Raji (cell line): ENCODE measurements around the gene ADIRF.

Source experiments
- POLR2A ChIP-seq: IDR thresholded peaks from 2 replicates; pipeline ENCODE4 v1.6.1; 2011; ENCODE audit warnings: low read depth, low read length, control low read depth; ENCODE audit not compliant: insufficient read depth

Gene ADIRF

GRCh38 chr10:86964847-86965190 is 3.5 kb upstream of the ADIRF start:
- TF ChIP-seq POLR2A = no peak

- no peak for TF ChIP-seq POLR2A
Observed at GRCh38 chr10:86965986-86966654, 2.2 kb upstream of the ADIRF start.

DNA sequence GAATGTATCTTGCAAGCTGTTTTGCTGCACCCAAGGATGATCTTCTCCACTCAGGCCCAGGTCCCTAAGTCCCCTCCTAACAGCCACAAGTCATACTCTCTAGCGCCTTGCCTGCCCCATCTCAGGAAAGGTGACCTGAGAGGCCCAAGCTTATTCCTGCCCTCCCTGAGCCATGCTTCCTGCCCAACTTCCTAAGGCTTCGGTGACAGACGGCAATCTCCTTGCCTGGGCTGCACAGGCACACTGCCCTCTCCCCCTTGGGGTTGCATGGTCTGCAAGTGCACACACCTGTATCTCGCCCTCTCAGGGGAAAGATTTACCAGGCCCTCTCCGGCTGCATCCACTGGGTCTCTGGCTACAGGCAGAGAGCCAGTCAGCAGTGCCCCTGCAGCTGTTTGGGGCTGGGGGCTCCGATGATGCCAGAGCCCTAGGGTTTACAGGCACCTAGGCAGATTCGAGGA is 771 bp upstream of the ADIRF start:
- no peak for TF ChIP-seq POLR2A

DNA sequence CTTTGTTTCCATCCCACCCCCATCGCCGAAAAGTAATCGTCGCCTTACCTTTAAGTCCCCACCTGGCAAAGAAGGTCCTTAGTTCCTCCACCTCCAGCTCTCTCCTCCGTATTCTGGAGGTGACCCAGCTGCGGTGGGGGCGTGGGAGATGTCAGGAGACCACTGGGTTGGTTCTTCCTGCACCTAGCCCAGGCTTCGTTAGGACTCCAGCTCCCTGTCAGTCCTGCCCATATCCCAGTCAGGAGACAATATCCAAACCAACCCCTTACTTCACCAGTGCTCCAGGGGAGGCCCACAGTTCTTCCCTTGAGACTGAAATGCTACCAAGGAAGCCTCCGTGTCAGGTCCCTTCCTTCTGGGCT is 693 bp downstream of the ADIRF start:
- TF ChIP-seq POLR2A = no peak

DNA sequence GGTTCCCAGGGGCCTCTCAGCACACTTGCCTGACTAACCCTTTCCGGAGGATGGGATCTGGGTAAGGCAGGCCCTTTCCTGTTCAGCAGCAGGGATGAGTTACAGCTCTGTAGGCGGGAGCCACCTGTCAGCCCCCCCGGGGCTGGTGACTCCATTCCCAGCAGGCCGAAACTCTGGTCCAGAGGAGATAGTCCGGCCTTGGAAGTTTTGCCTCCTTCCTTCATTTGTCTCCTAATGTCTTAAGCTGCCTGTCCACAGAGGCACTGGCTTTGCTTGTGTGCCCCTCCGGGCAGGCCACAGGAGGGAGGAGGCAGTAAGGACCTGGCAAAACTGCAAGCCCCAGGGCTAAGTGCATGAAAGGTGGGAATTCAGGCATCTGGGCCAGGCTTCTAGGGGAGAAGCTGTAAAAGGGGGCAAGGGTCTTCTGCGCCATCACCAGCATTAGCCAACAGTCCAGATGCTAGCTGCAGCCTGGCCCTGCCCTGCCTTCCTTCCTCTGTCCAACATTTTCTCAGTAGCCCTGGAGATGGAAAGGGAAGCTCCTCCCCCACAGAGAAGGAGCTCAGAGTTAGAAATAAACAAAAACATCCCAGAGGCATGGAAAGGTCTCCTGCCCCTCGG is 1.2 kb downstream of the ADIRF start:
- no peak for TF ChIP-seq POLR2A

- no peak for TF ChIP-seq POLR2A
Observed at GRCh38 chr10:86970162-86970981, 2.1 kb downstream of the ADIRF start.

- TF ChIP-seq POLR2A = no peak
Observed at GRCh38 chr10:86970982-86971231, 2.6 kb downstream of the ADIRF start.

GRCh38 chr10:86971232-86971991 is 3.1 kb downstream of the ADIRF start:
- TF ChIP-seq POLR2A = no peak

DNA sequence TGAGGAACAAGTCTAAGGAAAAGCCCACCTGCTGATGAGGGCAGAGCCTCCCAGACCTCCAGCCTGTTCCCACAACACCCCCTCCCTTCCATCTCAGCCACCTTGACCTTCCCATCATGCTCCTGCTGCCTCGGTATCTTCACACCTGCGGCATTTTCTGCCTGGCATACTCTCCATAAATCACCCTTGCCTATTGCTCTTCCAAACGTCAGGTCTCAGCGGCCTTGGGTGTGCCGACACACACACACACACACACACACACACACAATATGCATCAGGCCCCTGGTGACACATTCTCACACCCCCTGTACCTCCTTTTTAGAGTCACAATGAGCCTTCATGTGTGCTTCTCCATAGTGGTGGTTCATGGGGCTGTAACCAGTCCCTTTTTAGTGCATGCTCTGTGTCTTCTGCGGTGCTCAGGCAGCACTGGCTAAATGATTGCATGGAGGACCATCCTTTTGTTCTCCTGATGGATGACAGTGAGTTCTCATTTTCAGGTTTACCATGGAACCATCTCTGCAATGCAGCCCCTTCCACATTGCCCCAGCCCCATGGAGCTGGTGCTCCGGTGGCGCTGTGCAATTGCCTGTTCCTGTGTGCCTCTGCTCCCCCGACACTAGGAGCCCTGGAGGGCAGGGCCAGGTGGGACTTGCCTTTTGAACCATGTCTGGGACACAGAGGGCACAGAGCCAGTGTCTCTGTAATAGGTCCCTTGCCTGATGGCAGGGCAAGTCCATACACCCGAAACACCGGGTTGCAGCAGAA is 4.5 kb downstream of the ADIRF start:
- no peak for TF ChIP-seq POLR2A

GRCh38 chr10:86974484-86974883 is 6.2 kb downstream of the ADIRF start:
- no peak for TF ChIP-seq POLR2A

GRCh38 chr10:86976362-86977056 is 8.2 kb downstream of the ADIRF start:
- no peak for TF ChIP-seq POLR2A

DNA sequence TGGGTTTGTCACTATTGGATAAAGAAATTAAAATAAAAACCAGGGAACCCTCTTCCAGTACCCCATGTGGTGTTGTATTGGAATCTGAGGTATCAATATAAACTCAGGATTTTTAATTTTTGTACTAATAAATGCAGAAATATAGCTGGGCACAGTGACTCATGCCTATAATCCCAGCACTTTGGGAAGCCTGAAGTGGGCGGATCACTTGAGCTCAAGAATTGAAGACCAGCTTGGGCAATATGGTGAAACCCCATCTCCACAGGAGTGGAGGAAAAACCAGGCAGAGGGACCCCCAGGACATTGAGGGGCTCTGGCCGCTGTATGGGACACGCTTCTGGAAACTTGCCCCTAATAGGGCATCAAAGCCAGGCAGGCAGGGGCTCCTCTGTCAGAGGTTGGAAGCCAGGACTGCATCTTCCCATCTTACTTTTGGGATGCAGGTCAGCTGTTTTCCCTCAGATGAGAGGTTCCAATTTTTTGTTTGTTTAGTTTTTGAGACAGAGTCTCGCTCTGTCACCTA is 11.1 kb downstream of the ADIRF start:
- no peak for TF ChIP-seq POLR2A

DNA sequence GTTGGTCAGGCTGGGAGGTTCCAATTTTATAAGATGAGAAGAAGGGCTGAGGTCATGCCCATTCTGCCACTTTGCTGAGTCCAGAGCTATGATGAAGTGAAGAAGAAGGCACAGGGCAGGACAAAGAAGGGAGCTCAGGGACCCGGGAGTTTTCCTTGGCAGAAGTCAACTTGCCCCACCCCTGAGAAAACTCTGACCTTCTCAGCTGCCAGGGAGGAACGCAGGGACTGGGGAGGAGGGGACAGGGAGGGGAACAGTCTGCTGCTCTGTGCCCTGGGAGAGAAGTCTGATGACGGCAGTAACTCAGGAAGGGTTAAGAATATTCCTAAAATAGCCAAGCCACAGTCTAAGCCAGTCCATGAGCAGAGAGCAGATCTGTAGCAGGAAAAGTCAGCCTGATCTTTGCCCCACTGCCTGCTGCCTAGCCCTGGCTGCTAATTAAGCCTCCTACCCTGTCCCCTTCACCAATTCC is 11.7 kb downstream of the ADIRF start:
- no peak for TF ChIP-seq POLR2A

GRCh38 chr10:86981716-86982115 is 13.4 kb downstream of the ADIRF start:
- TF ChIP-seq POLR2A = no peak
